Measurements from ENCODE around the gene LGALS7.
"Not testable (repeated sequence)": the region's sequence is repeated elsewhere in the genome, so short reads cannot be mapped to it uniquely, and the experiment has no call there.

The LGALS7 gene

GRCh38 chr19:38773469-38774177, at the start of gene LGALS7:
TSS of gene LGALS7 (minus strand) at chr19:38773517. CDS start at chr19:38773492, 25 bp downstream.
- DNase-seq, result no peak

DNA sequence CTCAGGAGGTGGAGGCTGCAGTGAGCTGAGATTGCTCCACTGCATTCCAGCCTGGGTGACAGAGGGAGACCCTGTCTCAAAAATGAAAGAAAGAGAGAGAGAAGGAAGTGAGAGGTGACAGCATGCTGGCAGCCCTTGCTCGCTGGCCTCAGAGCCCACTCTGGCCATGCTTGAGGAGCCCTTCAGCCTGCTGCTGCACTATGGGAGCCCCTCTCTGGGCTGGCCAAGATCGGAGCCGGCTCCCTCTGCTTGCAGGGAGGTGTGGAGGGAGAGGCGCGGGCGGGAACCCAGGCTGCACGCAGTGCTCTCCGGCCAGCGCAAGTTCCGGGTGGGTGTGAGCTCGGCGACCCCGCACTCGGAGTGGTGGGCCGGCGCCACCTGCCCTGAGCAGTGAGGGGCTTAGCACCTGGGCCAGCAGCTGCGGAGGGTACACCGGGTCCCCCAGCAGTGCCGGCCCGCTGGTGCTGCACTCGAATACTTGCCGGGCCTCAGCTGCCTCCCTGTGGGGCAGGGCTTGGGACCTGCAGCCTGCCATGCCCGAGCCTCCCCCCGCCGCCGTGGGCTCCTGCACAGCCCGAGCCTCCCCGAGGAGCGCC, 48.0 kb upstream of the LGALS7 start:
- DNase-seq, result not testable (repeated sequence)

GRCh38 chr19:38819231-38819920, 46.1 kb upstream of the LGALS7 start:
- no peak for DNase-seq

GRCh38 chr19:38817081-38817480, 43.8 kb upstream of the LGALS7 start:
- DNase-seq, result no peak

DNA sequence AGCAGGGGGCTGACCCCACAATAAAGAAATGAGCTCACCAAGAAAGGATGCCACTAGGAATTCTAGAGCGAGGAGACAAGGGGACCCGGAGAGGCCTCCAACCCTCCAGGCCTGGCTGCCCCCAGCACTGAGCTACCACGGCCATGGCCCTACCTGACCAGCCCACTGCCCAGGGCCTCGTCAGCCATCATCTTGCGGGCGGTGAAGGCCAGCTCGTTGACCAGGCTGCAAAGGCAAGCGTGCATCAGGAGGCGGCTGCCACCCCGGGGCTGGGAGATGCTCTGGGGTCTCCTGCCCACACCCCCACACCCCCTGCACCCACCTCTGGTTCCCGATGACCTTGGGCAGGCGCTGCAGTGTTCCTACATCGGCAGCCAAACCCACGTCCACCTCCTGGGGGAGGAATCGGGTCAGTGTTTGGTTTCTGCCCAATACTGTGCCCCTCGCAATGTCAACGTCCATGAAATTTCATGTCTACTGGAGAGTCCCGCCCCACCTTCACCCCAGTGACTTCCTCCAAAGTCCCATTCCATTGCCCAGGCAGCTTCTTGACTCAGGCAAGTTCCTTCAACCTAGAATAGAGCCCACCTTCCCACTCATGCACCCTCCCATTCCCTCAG, 42.9 kb upstream of the LGALS7 start:
- DNase-seq, result no peak

DNA sequence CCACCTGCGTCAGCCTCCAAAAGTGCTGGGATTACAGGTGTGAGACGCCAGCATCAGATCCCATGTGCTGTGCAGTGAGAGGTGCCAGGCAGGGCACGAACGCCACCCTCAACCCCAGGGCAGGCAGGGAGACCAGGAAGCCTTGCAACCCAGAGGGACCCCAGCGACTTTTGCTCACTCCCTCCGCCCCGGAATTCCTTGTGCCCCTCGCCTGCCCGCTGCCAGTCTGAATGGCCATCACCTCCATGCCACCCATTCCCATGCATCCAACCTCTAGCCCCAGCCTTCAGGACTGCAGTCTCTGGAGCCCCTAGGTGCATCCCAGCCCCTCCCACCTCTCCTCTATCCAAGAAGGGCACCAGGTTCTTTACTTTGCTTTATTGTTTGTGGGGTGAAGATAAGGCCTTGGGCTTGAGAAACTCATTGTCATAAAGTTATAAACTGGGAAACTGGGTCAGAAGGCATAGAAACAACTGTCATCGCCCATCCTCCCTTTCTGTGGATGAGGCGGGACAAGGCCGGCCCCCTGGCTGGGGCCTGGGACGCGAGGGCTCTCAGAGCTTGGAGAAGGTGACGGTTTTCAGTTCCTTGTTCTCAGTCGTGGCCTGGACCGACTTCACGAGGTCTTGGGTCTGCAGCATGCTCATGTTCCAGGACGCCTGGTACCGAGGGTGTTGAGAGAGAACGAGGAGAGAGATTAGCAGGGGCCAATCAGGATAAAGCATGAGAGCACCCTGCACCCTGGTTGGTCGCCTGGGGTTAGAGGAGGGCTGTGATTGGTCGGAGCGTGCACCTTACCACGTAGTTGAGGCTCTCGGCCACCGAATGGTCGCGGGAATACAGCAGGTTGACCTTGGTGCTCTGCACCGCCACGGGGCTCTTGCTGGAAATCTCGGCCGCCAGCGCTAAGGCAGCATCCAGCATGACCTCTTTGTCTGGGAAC, 42.0 kb upstream of the LGALS7 start:
- DNase-seq, result no peak

GRCh38 chr19:38813932-38814331, 40.6 kb upstream of the LGALS7 start:
- DNase-seq, result not testable (repeated sequence)

DNA sequence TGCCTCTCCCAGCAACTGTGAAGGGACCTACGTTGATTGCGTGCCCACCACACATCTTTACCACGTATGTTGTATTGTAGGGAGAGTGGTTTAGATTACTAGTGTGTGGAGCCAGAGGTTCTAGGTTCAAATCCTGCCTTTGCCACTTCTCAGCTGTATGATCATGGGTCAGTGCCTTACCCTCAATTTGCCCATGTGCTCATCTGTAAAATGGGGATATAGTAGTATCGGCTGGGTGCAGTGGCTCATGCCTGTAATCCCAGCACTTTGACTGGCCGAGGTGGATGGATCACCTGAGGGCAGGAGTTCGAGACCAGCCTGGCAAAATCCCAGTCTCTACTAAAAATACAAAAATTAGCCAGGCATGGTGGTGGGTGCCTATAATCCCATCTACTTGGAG, 40.0 kb upstream of the LGALS7 start:
- no peak for DNase-seq

DNA sequence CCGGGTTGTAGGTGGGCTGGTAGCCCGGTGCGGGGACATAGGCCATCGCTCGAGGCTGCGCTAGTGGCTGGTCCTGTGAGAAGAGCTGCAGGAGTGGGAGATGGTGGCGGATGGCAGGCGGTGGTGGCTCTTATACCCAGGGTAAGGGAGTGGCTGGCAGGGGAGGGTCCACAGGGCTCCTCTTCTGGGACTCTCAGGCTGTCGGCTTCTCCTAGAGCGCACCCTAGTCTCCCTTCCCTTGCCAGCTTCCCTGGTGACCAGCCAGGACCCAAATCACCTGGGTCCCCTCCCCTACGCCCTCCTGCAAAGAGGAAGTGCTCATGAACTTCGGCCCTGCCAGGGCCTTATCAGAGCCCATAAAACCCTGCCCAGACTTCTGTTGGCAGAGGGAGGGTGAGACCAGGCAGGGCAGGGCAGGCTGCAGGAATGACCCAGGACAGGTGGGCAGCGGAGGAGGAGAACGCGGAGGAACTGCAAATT, 39.6 kb upstream of the LGALS7 start, which contains the start of gene LGALS4:
TSS of gene LGALS4 (minus strand) at position 105 of the 480 bp plus-strand sequence. CDS start at position 46, 59 bp downstream.
- DNase-seq, result no peak

GRCh38 chr19:38812009-38812840, 38.9 kb upstream of the LGALS7 start:
- DNase-seq, result no peak

- no peak for DNase-seq
Measured at GRCh38 chr19:38809592-38810252, 36.4 kb upstream of the LGALS7 start.

GRCh38 chr19:38808741-38809140, 35.4 kb upstream of the LGALS7 start:
- no peak for DNase-seq

GRCh38 chr19:38807374-38808098, 34.2 kb upstream of the LGALS7 start:
- DNase-seq, result not testable (repeated sequence)

DNA sequence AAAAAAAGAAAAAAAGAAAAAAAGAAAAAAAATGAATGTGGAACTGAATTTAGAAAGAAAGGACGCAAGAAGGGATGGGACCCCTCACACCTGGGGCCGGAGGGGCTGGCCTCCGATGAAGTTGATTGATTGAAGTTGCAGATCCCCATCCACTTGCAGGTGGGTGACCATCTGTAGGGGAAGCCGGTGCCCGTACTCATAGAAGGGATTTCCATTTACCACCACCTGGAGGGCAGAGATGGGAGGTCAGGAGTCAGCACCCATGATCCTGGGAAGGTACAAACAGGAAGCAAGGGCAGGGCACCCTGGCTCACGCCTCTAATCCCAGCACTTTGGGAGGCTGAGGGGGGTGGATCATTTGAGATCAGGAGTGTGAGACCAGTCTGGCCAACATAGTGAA, 33.1 kb upstream of the LGALS7 start:
- DNase-seq, result no peak

DNA sequence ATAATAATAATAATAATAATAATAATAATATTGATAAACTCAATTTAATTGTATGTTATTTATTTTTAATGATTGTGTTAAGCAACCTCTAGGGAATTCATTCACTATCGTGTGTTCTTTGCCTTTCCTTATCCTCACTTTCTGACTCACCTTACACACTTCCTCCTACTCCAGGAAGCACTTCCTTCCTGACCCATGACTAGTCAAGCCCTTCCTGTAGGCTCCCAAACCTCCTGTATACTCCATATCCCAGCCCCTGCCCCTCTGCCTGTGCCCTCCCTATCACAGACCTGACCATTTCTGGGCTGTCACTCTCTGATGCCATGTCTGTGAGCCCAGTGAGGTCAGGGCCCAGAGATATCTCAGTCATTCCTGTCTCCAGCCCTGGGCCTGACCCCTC, 31.9 kb upstream of the LGALS7 start:
- no peak for DNase-seq

GRCh38 chr19:38803543-38803942, 30.2 kb upstream of the LGALS7 start:
- no peak for DNase-seq

GRCh38 chr19:38801359-38802095, 28.2 kb upstream of the LGALS7 start:
- no peak for DNase-seq

- DNase-seq, result no peak
Measured at GRCh38 chr19:38800577-38801347, 27.4 kb upstream of the LGALS7 start.

Measured in eye (tissue), 1 donor.